GM12878 (cell line): Measurements from ENCODE around the gene NUP62. TPM values are rescaled to one million over a fixed set of nuclear protein-coding genes. Genes with fewer than 3 reads are reported as not detected.

Experiments used
- ATAC-seq: fragments of 200-7000 bp; cut with Tn5 transposase; 3 replicates; pipeline ENCODE4 v1.9.1; 2020; ENCODE audit warnings: mild to moderate bottlenecking, moderate library complexity
- BruUV-seq: library from RNA; stranded (reverse); fragments of 400-500 nt; replicated peaks from 2 replicates; lab custom pipeline; 2021; lab: Mats Ljungman, UMichigan
- CTCF ChIA-PET: fragments of 300-600 bp; sonication (Branson Sonifier 250); formaldehyde crosslinking; extraction: SDS; loops from one replicate; lab custom pipeline; 2021; ENCODE audit warnings: inconsistent platforms; lab: Yijun Ruan, JAX
- POLR2A ChIA-PET: fragments of 350-600 bp; formaldehyde crosslinking; extraction: SDS; loops from one replicate; lab custom pipeline; 2021; ENCODE audit warnings: inconsistent platforms; lab: Charles Lee
- RAD21 ChIA-PET: fragments of 300-600 bp; sonication (Branson Sonifier 250); formaldehyde crosslinking; loops from one replicate; lab custom pipeline; 2023; ENCODE audit warnings: antibody characterized with exemption; ENCODE audit not compliant: unreplicated experiment; lab: Charles Lee
- SMC1A ChIA-PET: fragments of 300-600 bp; sonication (Branson Sonifier 250); formaldehyde crosslinking; loops from one replicate; lab custom pipeline; 2023; ENCODE audit not compliant: unreplicated experiment, uncharacterized antibody; lab: Charles Lee
- DNase-seq: peaks from one replicate; pipeline ENCODE4 v3.0.0-alpha.2; 2011; ENCODE audit warnings: low read depth, low spot score
- FAIRE-seq: peaks from 3 replicates; lab custom pipeline; 2011; peaks lifted over from hg19 to GRCh38; lab: Jason Lieb, UNC
- H2AFZ ChIP-seq: 2 replicates; pipeline ENCODE4 v1.6.0; 2011; ENCODE audit warnings: low read depth, low read length, control low read depth; ENCODE audit not compliant: control insufficient read depth
- H3K27ac ChIP-seq: 2 replicates; pipeline ENCODE4 v1.5.1; 2011; ENCODE audit warnings: control low read depth; ENCODE audit not compliant: control insufficient read depth, insufficient read depth
- H3K27me3 ChIP-seq, 2 experiments: replicated peaks in 1 of 2; 2 replicates each; pipeline versions ENCODE4 v1.6.0 to v1.6.1; 2011; ENCODE audit warnings: low read length in 1 of 2; ENCODE audit not compliant: control insufficient read depth in 2 of 2, insufficient read depth in 2 of 2
- H3K36me3 ChIP-seq, 2 experiments: 2 replicates each; pipeline ENCODE4 v1.5.1; 2011; ENCODE audit warnings: low read length in 1 of 2; ENCODE audit not compliant: control insufficient read depth in 2 of 2, insufficient read depth in 2 of 2
- H3K4me1 ChIP-seq: 2 replicates; pipeline ENCODE4 v1.6.1; 2011; ENCODE audit warnings: mild to moderate bottlenecking, low read length, moderate library complexity, mixed read lengths; ENCODE audit not compliant: control insufficient read depth, insufficient read depth
- H3K4me2 ChIP-seq: 2 replicates; pipeline ENCODE4 v1.6.0; 2011; ENCODE audit warnings: control low read depth; ENCODE audit not compliant: control insufficient read depth, insufficient read depth
- H3K4me3 ChIP-seq: fragments of 200-600 bp; sonication (generic); 2 replicates; pipeline ENCODE4 v1.5.1; 2016
- H3K79me2 ChIP-seq: 2 replicates; pipeline ENCODE4 v1.6.0; 2011; ENCODE audit warnings: low read length; ENCODE audit not compliant: control insufficient read depth, insufficient read depth
- H3K9ac ChIP-seq: 2 replicates; pipeline ENCODE4 v1.8.0; 2011; ENCODE audit warnings: low read length, control low read depth, mixed read lengths; ENCODE audit not compliant: control insufficient read depth, insufficient read depth
- H3K9me3 ChIP-seq: replicated peaks from 3 replicates; pipeline ENCODE4 v1.5.1; 2011; ENCODE audit warnings: mild to moderate bottlenecking, low read length; ENCODE audit not compliant: control insufficient read depth, insufficient read depth
- H4K20me1 ChIP-seq: 2 replicates; pipeline ENCODE4 v1.6.0; 2011; ENCODE audit not compliant: control insufficient read depth, insufficient read depth
- MLLT1 ChIP-seq: fragments of 450-650 bp; IDR thresholded peaks from 2 replicates; pipeline ENCODE4 v1.6.1; 2016; ENCODE audit warnings: mild to moderate bottlenecking
- MTA3 ChIP-seq: IDR thresholded peaks from 2 replicates; pipeline ENCODE4 v1.6.1; 2012; ENCODE audit warnings: low read length, inconsistent platforms, borderline replicate concordance
- PAX5 ChIP-seq: IDR thresholded peaks from 2 replicates; pipeline ENCODE4 v1.6.1; 2011; ENCODE audit warnings: low read depth, low read length, borderline replicate concordance
- RELB ChIP-seq: fragments of 450-650 bp; IDR thresholded peaks from 2 replicates; pipeline ENCODE4 v1.6.1; 2017; ENCODE audit warnings: low read depth, mild to moderate bottlenecking, moderate library complexity
- SP1 ChIP-seq: IDR thresholded peaks from one replicate; pipeline ENCODE4 v1.6.1; 2011; ENCODE audit warnings: low read depth, low read length
- ZBTB33 ChIP-seq: fragments of 450-650 bp; IDR thresholded peaks from 2 replicates; pipeline ENCODE4 v1.6.1; 2017; ENCODE audit warnings: mild to moderate bottlenecking
- ZNF217 ChIP-seq: fragments of 450-650 bp; IDR thresholded peaks from 2 replicates; pipeline ENCODE4 v1.6.1; 2017; ENCODE audit warnings: antibody characterized with exemption, mild to moderate bottlenecking
- WGBS: methylation state at CpG from one replicate; pipeline ENCODE4 v1.1.6; 2016; ENCODE audit warnings: low lambda C conversion rate; ENCODE audit not compliant: insufficient replicate concordance, insufficient coverage; ENCODE audit errors: missing lambda C conversion rate; 5-methylcytosine and 5-hydroxymethylcytosine counted together
- in situ Hi-C: fragments of 300-500 bp; cut with MboI; formaldehyde crosslinking; loops from 9 replicates; pipeline ENCODE4 v1.14.3; 2018; ENCODE audit warnings: mixed read lengths
- intact Hi-C: fragments of 100-400 bp; cut with micrococcal nuclease; formaldehyde crosslinking; loops from one replicate; pipeline ENCODE4 v1.14.2; 2022; ENCODE audit not compliant: unreplicated experiment
- polyA plus RNA-seq, 11 experiments: library from polyadenylated mRNA; depleted of rRNA in 4 of 11; unstranded in 6 of 11; stranded (reverse) in 5 of 11; fragments of >200 nt; fragmentation: Nextera tagmentation in 4 of 11; fragmentation: Illumina TruSeq in 1 of 11; extraction: Ambion mirVana in 4 of 11; extraction: Trizol in 1 of 11; gene quantifications; 1 replicate in 1 of 11; 2 replicates in 10 of 11; pipeline versions ENCODE4 v1.2.1 to v1.2.3, GENCODE V29; 2011 to 2016; ENCODE audit warnings: inconsistent platforms in 2 of 11, missing spikeins in 2 of 11, low read depth in 1 of 11
- total RNA-seq, 4 experiments: library from RNA; depleted of rRNA in 3 of 4; stranded (reverse); fragments of >200 nt in 3 of 4; fragmentation: Illumina TruSeq in 1 of 4; extraction: Trizol in 1 of 4; gene quantifications; 2 replicates each; pipeline versions ENCODE4 v1.2.1 to v1.2.3, GENCODE V29; 2013 to 2021

NUP62 gene
- total and polyA plus RNA-seq, 10 of the 15 experiments (the other 5 are each of a cell fraction or from before 2014, with no cell fraction given): 19.5 to 110 (median 66.9) TPM

GRCh38 chr19:49887037-49887664 lies 42.2 kb downstream of the NUP62 start:
- ChIA-PET RAD21 (interaction anchor here (0.8 to 2.4 kb wide), 3 partner anchors 8 to 24 kb away, joined by 3 to 9 read pairs (median 6); no protein-coding TSS in a partner anchor), CTCF (interaction anchor here (0.8 to 1.3 kb wide), 3 partner anchors 8 to 10 kb away, joined by 3 read pairs; partner anchors contain the start of genes AKT1S1 and IL4I1), POLR2A (interaction anchor here (0.8 to 3.6 kb wide), 7 partner anchors 9 to 43 kb away, joined by 3 to 33 read pairs (median 4); partner anchors contain the start of genes AKT1S1, IL4I1 and TBC1D17), SMC1A (interaction anchor here (0.6 to 1.3 kb wide), 4 partner anchors 10 to 90 kb away, joined by 3 to 6 read pairs (median 3); partner anchors contain the start of genes ATF5, IL4I1 and NUP62)
- 0 out of 2 replicates have a peak, but pooled peaks have one; percentile 21 for TF ChIP-seq MLLT1
- TF ChIP-seq PAX5: peak; percentile 19; the same call in 1 of the 2 replicates
- peak; percentile 58; the same call in 1 of the 2 replicates for TF ChIP-seq ZBTB33
- TF ChIP-seq RELB: no peak
- no peak for TF ChIP-seq ZNF217
- TF ChIP-seq MTA3: peak; percentile 24; the same call in 1 of the 2 replicates
- TF ChIP-seq SP1: no peak
- H3K27me3 ChIP-seq: no peaks in the 10 kb centered on the region
- WGBS: 69% methylated on average over 23 of the region's 23 CpGs
- FAIRE-seq (no peak), DNase-seq (no peak), ATAC-seq (no peak)
- no TSS peak for BruUV-seq
- no peak overlapping the region for H3K4me3 ChIP-seq
- no peak overlapping the region for H3K27ac ChIP-seq
- no peak overlapping the region for H2AFZ ChIP-seq
- H3K36me3 ChIP-seq: peaks cover 5 to 18% of the 10 kb centered on the region in 2 experiments
- intact Hi-C loops (no loop called here), in situ Hi-C loops (loop anchor here (25.0 kb wide), 1 partner anchor 1250 kb away; the partner anchor contains the start of genes CA11 and DBP)
- peak overlapping the region; percentile 2; the same call in 1 of the 2 replicates for H3K4me2 ChIP-seq
- H3K79me2 ChIP-seq: peaks cover 10% of the 10 kb centered on the region
- H3K9ac ChIP-seq: no peak overlapping the region
- peaks cover 22% of the 10 kb centered on the region for H3K4me1 ChIP-seq
- H4K20me1 ChIP-seq: no peaks in the 10 kb centered on the region
- H3K9me3 ChIP-seq: no peaks in the 10 kb centered on the region; the same call in 2 of the 3 replicates
